ENCODE data around the gene KANK3.
"Not testable (repeated sequence)": the region's sequence is repeated elsewhere in the genome, so short reads cannot be mapped to it uniquely, and the experiment has no call there.

Gene KANK3

GRCh38 chr19:8370176-8371010 is 27.3 kb upstream of the KANK3 start:
- DNase-seq (ENCODE audit: low spot score), result no peak

- DNase-seq (ENCODE audit: low spot score), result peak; percentile 77
Measured at GRCh38 chr19:8367327-8368001, 24.4 kb upstream of the KANK3 start.

- DNase-seq (ENCODE audit: low spot score), result no peak
Measured at GRCh38 chr19:8366961-8367326, 23.9 kb upstream of the KANK3 start.

GRCh38 chr19:8366121-8366581 is 23.1 kb upstream of the KANK3 start:
- DNase-seq (ENCODE audit: low spot score), result no peak

GRCh38 chr19:8363803-8364771 is 21.0 kb upstream of the KANK3 start, which contains the start of gene ANGPTL4:
Gene ANGPTL4, plus strand, starts transcription at chr19:8364155. Its CDS starts 167 bp downstream, at chr19:8364322.
- no peak for DNase-seq (ENCODE audit: low spot score)

GRCh38 chr19:8361921-8362793 is 19.1 kb upstream of the KANK3 start:
- peak; percentile 80 for DNase-seq (ENCODE audit: low spot score)

- DNase-seq (ENCODE audit: low spot score), result no peak
Measured at GRCh38 chr19:8360196-8360595, 17.1 kb upstream of the KANK3 start.

- no peak for DNase-seq (ENCODE audit: low spot score)
Measured at GRCh38 chr19:8358948-8359347, 15.9 kb upstream of the KANK3 start.

GRCh38 chr19:8357007-8357521 is 14.0 kb upstream of the KANK3 start:
- no peak for DNase-seq (ENCODE audit: low spot score)

GRCh38 chr19:8355631-8356402 is 12.8 kb upstream of the KANK3 start:
- no peak for DNase-seq (ENCODE audit: low spot score)

GRCh38 chr19:8352845-8353244 is 9.8 kb upstream of the KANK3 start:
- not testable (repeated sequence) for DNase-seq (ENCODE audit: low spot score)

- DNase-seq (ENCODE audit: low spot score), result no peak
Measured at GRCh38 chr19:8352134-8352827, 9.2 kb upstream of the KANK3 start.

- not testable (repeated sequence) for DNase-seq (ENCODE audit: low spot score)
Measured at GRCh38 chr19:8349629-8350372, 6.7 kb upstream of the KANK3 start.

GRCh38 chr19:8343483-8343844 is 402 bp upstream of the KANK3 start:
- DNase-seq (ENCODE audit: low spot score), result no peak

GRCh38 chr19:8342316-8342683 is 762 bp downstream of the KANK3 start:
- DNase-seq (ENCODE audit: low spot score), result no peak

GRCh38 chr19:8341504-8341903 is 1.6 kb downstream of the KANK3 start:
- not testable (repeated sequence) for DNase-seq (ENCODE audit: low spot score)

GRCh38 chr19:8340341-8341096 is 2.5 kb downstream of the KANK3 start:
- DNase-seq (ENCODE audit: low spot score), result peak; percentile 39

- DNase-seq (ENCODE audit: low spot score), result no peak
Measured at GRCh38 chr19:8338835-8339234, 4.2 kb downstream of the KANK3 start.

Data from putamen (tissue), 1 donor.